K562 (cell line): ENCODE results near the gene PCCA.

Source experiments
- ATF4 ChIP-seq: fragments of 450-650 bp; formaldehyde crosslinking; IDR thresholded peaks from 2 replicates; pipeline ENCODE4 v1.4.0; 2022; ENCODE audit warnings: mild to moderate bottlenecking, moderate library complexity
- BACH1 ChIP-seq: fragments of 200-800 bp; sonication (Bioruptor generic); IDR thresholded peaks from 2 replicates; pipeline ENCODE4 v1.6.1; 2016; ENCODE audit warnings: missing genetic modification characterization, missing compliant biosample characterization
- CEBPB ChIP-seq: fragments of 450-650 bp; IDR thresholded peaks from 2 replicates; pipeline ENCODE4 v1.6.1; 2016; ENCODE audit warnings: missing genetic modification characterization, missing compliant biosample characterization
- CTCF ChIP-seq, 3 experiments: IDR thresholded peaks in 2 of 3; conservative IDR thresholded peaks in 1 of 3; 2 replicates each; pipeline ENCODE4 v1.5.1; 2011 to 2012; ENCODE audit warnings: low read length in 3 of 3, mild to moderate bottlenecking in 3 of 3, control low read depth in 2 of 3, improper control_type of control experiment in 1 of 3, inconsistent platforms in 1 of 3, low read depth in 1 of 3, mixed read lengths in 1 of 3, moderate library complexity in 1 of 3; ENCODE audit not compliant: insufficient read depth in 2 of 3
- HDAC6 ChIP-seq: IDR thresholded peaks from 2 replicates; pipeline ENCODE4 v1.6.1; 2012; ENCODE audit warnings: low read depth, mild to moderate bottlenecking, control low read depth, inconsistent platforms, low read length, moderate library complexity
- JUN ChIP-seq, 2 experiments: sonication (generic) in 1 of 2; formaldehyde crosslinking in 1 of 2; IDR thresholded peaks; 2 replicates each; pipeline versions ENCODE4 v1.6.1 to v1.8.0; 2012 to 2022; ENCODE audit warnings: borderline replicate concordance in 2 of 2, mild to moderate bottlenecking in 2 of 2, improper control_type of control experiment in 1 of 2, low read depth in 1 of 2, low read length in 1 of 2, missing genetic modification reagents in 1 of 2
- KDM4B ChIP-seq, 2 experiments: fragments of 450-650 bp in 1 of 2; sonication (generic) in 1 of 2; IDR thresholded peaks; 2 replicates each; pipeline ENCODE4 v1.6.1; 2016 to 2017; ENCODE audit warnings: borderline replicate concordance in 2 of 2, antibody characterized with exemption in 1 of 2, low read depth in 1 of 2, mild to moderate bottlenecking in 1 of 2
- L3MBTL2 ChIP-seq: fragments of 450-650 bp; IDR thresholded peaks from 2 replicates; pipeline ENCODE4 v1.6.1; 2016; ENCODE audit warnings: mild to moderate bottlenecking, moderate library complexity
- POLR2AphosphoS5 ChIP-seq: IDR thresholded peaks from 2 replicates; pipeline ENCODE4 v1.6.1; 2011; ENCODE audit warnings: mild to moderate bottlenecking, low read depth, low read length, moderate library complexity; ENCODE audit not compliant: control insufficient read depth, insufficient read depth
- RAD21 ChIP-seq, 2 experiments: fragments of 250-450 bp in 1 of 2; fragments of 450-650 bp in 1 of 2; sonication (Bioruptor Pico) in 1 of 2; formaldehyde crosslinking in 1 of 2; IDR thresholded peaks in 1 of 2; conservative IDR thresholded peaks in 1 of 2; 2 replicates each; pipeline versions ENCODE4 v1.4.0 to v1.8.0; 2020 to 2022; ENCODE audit warnings: mild to moderate bottlenecking in 2 of 2, moderate library complexity in 1 of 2
- REST ChIP-seq, 2 experiments: fragments of 450-650 bp; formaldehyde crosslinking in 1 of 2; IDR thresholded peaks; 2 replicates each; pipeline versions ENCODE4 v1.4.0 to v1.6.1; 2014 to 2020; ENCODE audit warnings: mild to moderate bottlenecking in 2 of 2, borderline replicate concordance in 1 of 2, low read depth in 1 of 2
- STAT6 ChIP-seq: sonication (generic); formaldehyde crosslinking; IDR thresholded peaks from 2 replicates; pipeline ENCODE4 v1.8.1; 2023; ENCODE audit warnings: mild to moderate bottlenecking, missing genetic modification reagents
- ZNF232 ChIP-seq: sonication (generic); formaldehyde crosslinking; IDR thresholded peaks from 2 replicates; pipeline ENCODE4 v1.8.0; 2022; ENCODE audit warnings: mild to moderate bottlenecking, missing genetic modification reagents
- ZNF507 ChIP-seq: conservative IDR thresholded peaks from 2 replicates; pipeline ENCODE4 v1.6.1; 2017; ENCODE audit warnings: missing genetic modification characterization, missing compliant biosample characterization

- TF ChIP-seq L3MBTL2 (no peak), ZNF507 (tag) (no peak), CEBPB (no peak), ATF4 (CRISPR knock-in tag) (no peak), KDM4B (IDR thresholded peaks at IDR 0.05; ENCODE audit: borderline replicate concordance in 2 of 2, low read depth in 1 of 2) (no peak), CTCF (IDR thresholded peaks at IDR 0.05 in 2 of 3, conservative IDR thresholded peaks at IDR 0.05 in 1 of 3; ENCODE audit: insufficient read depth in 2 of 3, low read depth in 1 of 3, low read length in 3 of 3) (no peak), REST (IDR thresholded peaks at IDR 0.05; ENCODE audit: borderline replicate concordance) (no peak), REST (CRISPR knock-in tag; IDR thresholded peaks at IDR 0.05; ENCODE audit: low read depth) (no peak), HDAC6 (no peak), BACH1 (tag) (no peak), STAT6 (no peak), ZNF232 (CRISPR knock-in tag) (no peak), POLR2AphosphoS5 (no peak), JUN (IDR thresholded peaks at IDR 0.05; ENCODE audit: borderline replicate concordance, low read depth, low read length) (no peak), JUN (CRISPR knock-in tag; IDR thresholded peaks at IDR 0.05; ENCODE audit: borderline replicate concordance) (no peak), RAD21 (CRISPR knock-in tag; conservative IDR thresholded peaks at IDR 0.05 in 1 of 2, IDR thresholded peaks at IDR 0.05 in 1 of 2) (no peak)
Observed at GRCh38 chr13:100403675-100404074, 314.8 kb downstream of the PCCA start.
